ENCODE results near the gene BPIFB4.

The BPIFB4 gene

DNA sequence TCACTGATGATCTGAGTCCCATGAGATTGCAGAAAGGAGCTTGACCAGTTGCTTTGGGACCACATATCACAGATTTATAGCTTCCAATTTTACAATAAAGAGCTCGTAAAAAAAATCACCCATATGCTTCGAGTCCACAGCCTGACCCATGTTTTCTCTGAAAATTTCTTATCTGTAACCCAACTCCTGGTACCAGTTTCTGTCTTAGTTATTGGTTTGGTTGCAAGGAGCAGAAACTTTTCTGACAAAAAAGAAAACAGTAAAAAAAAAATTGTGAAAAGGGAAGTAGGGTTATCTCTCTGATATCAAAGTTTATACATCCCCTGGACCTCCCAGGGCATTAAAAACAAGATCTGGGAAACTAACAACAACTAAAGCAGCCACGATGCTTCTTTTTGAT, 57.8 kb downstream of the BPIFB4 start:
- no peaks in the 10 kb centered on the region for H3K36me3 ChIP-seq (ENCODE audit: control insufficient read depth, insufficient read depth, low read length)
- no peaks in the 10 kb centered on the region for H3K27me3 ChIP-seq (ENCODE audit: control insufficient read depth, insufficient read depth, low read length)
- no peak overlapping the region for H3K9ac ChIP-seq (ENCODE audit: low read length)
- H3K4me1 ChIP-seq (ENCODE audit: control insufficient read depth, insufficient read depth, low read length) = peaks cover 10% of the 10 kb centered on the region
- no peak overlapping the region for H3K4me3 ChIP-seq (ENCODE audit: low read depth, low read length)
- no peak overlapping the region for H3K27ac ChIP-seq (ENCODE audit: low read depth, low read length)
- peaks cover 13% of the 10 kb centered on the region for H3K9me3 ChIP-seq (ENCODE audit: control insufficient read depth, insufficient read depth, low read depth, low read length)

DNA sequence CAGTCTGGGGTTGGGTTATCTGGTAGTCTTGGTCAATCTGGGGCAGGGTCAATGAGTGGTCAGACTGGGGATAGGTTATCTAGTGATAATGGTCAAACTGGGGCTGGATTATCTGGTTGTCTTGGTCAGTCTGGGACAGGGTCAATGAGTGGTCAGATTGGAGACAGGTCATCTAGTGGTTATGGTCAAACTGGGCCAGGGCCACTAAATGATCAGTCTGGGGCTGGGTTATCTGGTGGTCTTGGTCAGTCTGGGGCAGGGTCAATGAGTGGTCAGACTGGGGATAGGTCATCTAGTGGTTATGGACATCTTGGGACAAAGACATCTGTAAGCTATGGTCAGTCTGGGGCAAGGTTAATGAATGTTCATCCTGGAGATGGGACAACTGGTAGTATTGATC, 60.0 kb downstream of the BPIFB4 start:
- Histone ChIP-seq H3K36me3 (ENCODE audit: control insufficient read depth, insufficient read depth, low read length) (no peaks in the 10 kb centered on the region), H3K4me3 (ENCODE audit: low read depth, low read length) (no peak overlapping the region), H3K4me1 (ENCODE audit: control insufficient read depth, insufficient read depth, low read length) (no peaks in the 10 kb centered on the region), H3K9ac (ENCODE audit: low read length) (no peak overlapping the region), H3K27me3 (ENCODE audit: control insufficient read depth, insufficient read depth, low read length) (no peaks in the 10 kb centered on the region), H3K9me3 (ENCODE audit: control insufficient read depth, insufficient read depth, low read depth, low read length) (peaks cover 13% of the 10 kb centered on the region), H3K27ac (ENCODE audit: low read depth, low read length) (no peak overlapping the region)

DNA sequence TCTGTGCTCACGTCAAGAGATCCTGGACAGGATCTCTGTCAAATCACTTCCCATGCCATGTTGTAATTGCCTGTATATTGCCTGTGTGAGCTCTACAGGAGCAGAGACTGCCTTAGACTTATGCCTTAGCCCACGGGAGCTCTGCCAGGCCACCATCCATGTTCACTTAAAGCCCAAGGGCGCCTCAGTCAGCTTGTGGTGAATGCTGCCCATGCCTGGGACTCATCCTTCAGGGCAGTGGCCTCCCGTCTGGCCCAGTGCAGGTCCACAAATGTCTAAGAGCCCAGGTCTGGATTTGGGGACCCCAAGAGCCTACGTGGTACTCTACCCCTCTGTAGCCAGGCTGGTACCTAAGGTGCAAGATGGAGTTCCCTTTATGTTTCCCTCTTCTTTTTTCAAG, 66.1 kb downstream of the BPIFB4 start:
- Histone ChIP-seq H3K4me1 (ENCODE audit: control insufficient read depth, insufficient read depth, low read length) (no peaks in the 10 kb centered on the region), H3K9me3 (ENCODE audit: control insufficient read depth, insufficient read depth, low read depth, low read length) (no peaks in the 10 kb centered on the region), H3K27me3 (ENCODE audit: control insufficient read depth, insufficient read depth, low read length) (peaks cover 11% of the 10 kb centered on the region; the same call in 1 of the 2 replicates), H3K27ac (ENCODE audit: low read depth, low read length) (no peak overlapping the region), H3K4me3 (ENCODE audit: low read depth, low read length) (no peak overlapping the region), H3K9ac (ENCODE audit: low read length) (no peak overlapping the region), H3K36me3 (ENCODE audit: control insufficient read depth, insufficient read depth, low read length) (no peaks in the 10 kb centered on the region)

DNA sequence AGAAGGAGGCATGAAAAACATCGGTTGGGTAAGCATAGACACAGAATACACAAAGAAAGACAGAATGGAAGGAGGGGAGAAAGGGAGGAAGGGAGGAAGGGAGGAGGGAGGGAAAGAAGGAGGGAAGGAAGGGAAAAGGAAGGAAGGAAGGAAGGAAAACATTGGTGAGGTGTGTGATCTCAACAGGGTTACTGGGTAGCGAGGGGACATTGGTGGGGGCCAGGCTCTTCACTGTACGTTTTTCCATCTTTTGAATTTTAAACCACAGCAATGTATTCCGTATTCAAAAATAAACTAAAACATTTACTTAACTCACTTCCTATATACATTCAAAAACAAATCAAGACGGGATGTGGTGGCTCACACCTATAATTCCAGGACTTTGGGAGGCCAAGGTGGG, 67.9 kb downstream of the BPIFB4 start:
- H3K36me3 ChIP-seq (ENCODE audit: control insufficient read depth, insufficient read depth, low read length) = no peaks in the 10 kb centered on the region
- no peaks in the 10 kb centered on the region for H3K9me3 ChIP-seq (ENCODE audit: control insufficient read depth, insufficient read depth, low read depth, low read length)
- H3K9ac ChIP-seq (ENCODE audit: low read length) = no peak overlapping the region
- H3K27ac ChIP-seq (ENCODE audit: low read depth, low read length) = no peak overlapping the region
- H3K4me1 ChIP-seq (ENCODE audit: control insufficient read depth, insufficient read depth, low read length) = no peaks in the 10 kb centered on the region
- H3K4me3 ChIP-seq (ENCODE audit: low read depth, low read length) = no peak overlapping the region
- peaks cover 23% of the 10 kb centered on the region; the same call in 1 of the 2 replicates for H3K27me3 ChIP-seq (ENCODE audit: control insufficient read depth, insufficient read depth, low read length)

DNA sequence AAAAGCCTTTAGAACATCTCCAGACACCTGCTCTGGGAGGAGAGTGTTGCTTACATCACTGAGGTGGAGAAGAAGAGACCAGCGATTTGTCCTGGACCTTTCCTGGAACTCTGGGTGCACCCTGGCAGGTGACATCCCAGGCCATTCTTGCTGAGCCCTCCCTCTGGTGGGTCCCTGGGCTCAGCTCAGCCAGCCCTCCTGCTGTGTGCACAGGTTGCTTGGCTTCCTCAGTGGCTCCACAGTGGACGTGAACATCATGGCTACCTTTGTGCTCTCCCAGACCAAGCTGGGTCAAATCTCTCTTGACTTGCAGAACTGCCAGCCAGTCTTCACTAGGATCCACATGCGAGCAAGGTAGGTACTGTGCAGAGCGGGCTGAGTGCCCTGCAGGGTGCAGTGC, 68.6 kb downstream of the BPIFB4 start:
- Histone ChIP-seq H3K9ac (ENCODE audit: low read length) (no peak overlapping the region), H3K27ac (ENCODE audit: low read depth, low read length) (no peak overlapping the region), H3K36me3 (ENCODE audit: control insufficient read depth, insufficient read depth, low read length) (no peaks in the 10 kb centered on the region)

DNA sequence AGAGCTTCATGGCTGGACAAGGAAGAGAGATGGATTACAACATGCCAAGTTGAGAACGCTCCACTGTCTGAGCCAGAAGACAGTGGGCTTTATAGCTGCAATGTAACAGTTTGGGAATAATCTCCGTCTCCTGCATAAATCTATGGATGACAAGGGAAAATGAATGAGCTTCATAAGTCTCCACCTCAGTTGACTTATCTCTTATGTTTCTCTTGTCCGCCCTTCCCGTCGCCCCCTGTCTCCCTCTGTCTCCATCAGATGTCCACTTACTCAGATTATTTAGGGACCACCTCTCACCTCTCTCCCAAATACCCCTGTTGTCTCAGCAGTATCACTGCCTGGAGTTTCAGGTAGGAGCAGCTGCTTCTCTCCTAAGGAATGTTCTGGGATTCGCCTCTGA, 74.8 kb downstream of the BPIFB4 start:
- Histone ChIP-seq H3K36me3 (ENCODE audit: control insufficient read depth, insufficient read depth, low read length) (no peaks in the 10 kb centered on the region), H3K4me3 (ENCODE audit: low read depth, low read length) (no peak overlapping the region), H3K27ac (ENCODE audit: low read depth, low read length) (no peak overlapping the region), H3K4me1 (ENCODE audit: control insufficient read depth, insufficient read depth, low read length) (no peaks in the 10 kb centered on the region), H3K9me3 (ENCODE audit: control insufficient read depth, insufficient read depth, low read depth, low read length) (no peaks in the 10 kb centered on the region), H3K27me3 (ENCODE audit: control insufficient read depth, insufficient read depth, low read length) (peaks cover 34% of the 10 kb centered on the region; the same call in 1 of the 2 replicates), H3K9ac (ENCODE audit: low read length) (no peak overlapping the region)

More for the DNA sequence above, 68.6 kb downstream of the BPIFB4 start:
- Histone ChIP-seq H3K4me3 (ENCODE audit: low read depth, low read length) (no peak overlapping the region), H3K27me3 (ENCODE audit: control insufficient read depth, insufficient read depth, low read length) (peaks cover 29% of the 10 kb centered on the region; the same call in 1 of the 2 replicates), H3K9me3 (ENCODE audit: control insufficient read depth, insufficient read depth, low read depth, low read length) (no peaks in the 10 kb centered on the region), H3K4me1 (ENCODE audit: control insufficient read depth, insufficient read depth, low read length) (no peaks in the 10 kb centered on the region)

DNA sequence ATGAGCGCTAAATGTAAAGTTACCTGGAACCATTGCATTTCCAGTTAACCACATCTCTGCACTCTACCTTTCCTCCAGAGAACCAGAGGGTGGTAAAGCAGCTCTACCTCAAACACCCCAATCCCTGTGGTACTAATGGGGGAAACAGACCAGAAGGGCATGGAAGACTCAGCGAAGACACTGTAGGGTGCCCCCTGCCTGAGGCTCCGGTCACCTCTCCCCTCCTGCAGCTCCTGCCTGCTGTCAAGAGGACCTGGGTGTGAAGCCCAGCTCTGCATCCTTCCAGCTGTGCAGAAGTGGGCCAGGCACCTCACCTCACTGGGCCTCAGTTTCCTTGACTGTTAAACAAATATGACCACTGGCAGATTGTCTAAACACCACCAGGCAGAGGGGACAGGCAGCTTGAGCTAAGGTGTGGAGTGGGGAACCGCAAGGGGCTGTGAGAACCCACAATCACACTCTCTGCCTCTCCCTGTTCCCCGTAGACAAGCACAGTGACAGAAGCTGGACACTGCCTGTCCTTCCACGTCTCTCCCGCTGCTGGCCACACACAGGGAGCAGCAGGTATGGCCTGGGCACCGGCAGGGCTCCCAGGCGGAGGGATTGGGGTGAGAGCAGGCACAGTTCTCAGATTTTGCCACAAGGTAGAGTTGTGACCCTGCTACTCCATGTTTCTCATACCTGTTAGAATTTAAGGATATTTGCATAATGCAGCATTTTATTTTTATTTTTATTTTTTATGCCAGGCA, 79.4 kb downstream of the BPIFB4 start:
- H3K4me3 ChIP-seq (ENCODE audit: low read depth, low read length) = no peak overlapping the region
- peaks cover 9% of the 10 kb centered on the region; the same call in 1 of the 2 replicates for H3K27me3 ChIP-seq (ENCODE audit: control insufficient read depth, insufficient read depth, low read length)
- no peaks in the 10 kb centered on the region for H3K9me3 ChIP-seq (ENCODE audit: control insufficient read depth, insufficient read depth, low read depth, low read length)
- no peak overlapping the region for H3K27ac ChIP-seq (ENCODE audit: low read depth, low read length)
- no peaks in the 10 kb centered on the region for H3K4me1 ChIP-seq (ENCODE audit: control insufficient read depth, insufficient read depth, low read length)
- no peaks in the 10 kb centered on the region for H3K36me3 ChIP-seq (ENCODE audit: control insufficient read depth, insufficient read depth, low read length)
- no peak overlapping the region for H3K9ac ChIP-seq (ENCODE audit: low read length)

DNA sequence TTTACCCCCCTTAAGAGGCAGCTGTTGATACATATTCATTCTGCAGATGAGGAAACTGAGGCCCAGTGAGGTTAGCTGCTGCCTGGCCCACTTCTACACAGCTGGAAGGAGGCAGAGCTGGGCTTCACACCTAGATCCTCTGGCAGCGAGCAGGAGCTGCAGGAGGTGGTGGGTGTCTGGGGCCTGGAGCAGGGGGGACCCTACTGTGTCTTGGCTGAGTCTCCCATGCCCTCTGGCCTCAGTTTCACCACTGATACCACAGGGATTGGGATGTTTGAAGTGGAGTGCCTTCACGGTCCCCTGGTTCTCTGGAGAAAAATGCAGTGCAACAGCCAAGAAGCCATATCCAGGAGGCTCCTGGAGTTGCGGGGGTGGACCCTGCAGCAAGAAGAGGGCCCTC, 80.3 kb downstream of the BPIFB4 start:
- Histone ChIP-seq H3K4me3 (ENCODE audit: low read depth, low read length) (no peak overlapping the region), H3K9me3 (ENCODE audit: control insufficient read depth, insufficient read depth, low read depth, low read length) (no peaks in the 10 kb centered on the region), H3K9ac (ENCODE audit: low read length) (no peak overlapping the region), H3K4me1 (ENCODE audit: control insufficient read depth, insufficient read depth, low read length) (no peaks in the 10 kb centered on the region), H3K27me3 (ENCODE audit: control insufficient read depth, insufficient read depth, low read length) (0 out of 2 replicates have a peak, but pooled peaks cover under 1% of the 10 kb centered on the region), H3K36me3 (ENCODE audit: control insufficient read depth, insufficient read depth, low read length) (no peaks in the 10 kb centered on the region), H3K27ac (ENCODE audit: low read depth, low read length) (no peak overlapping the region)

DNA sequence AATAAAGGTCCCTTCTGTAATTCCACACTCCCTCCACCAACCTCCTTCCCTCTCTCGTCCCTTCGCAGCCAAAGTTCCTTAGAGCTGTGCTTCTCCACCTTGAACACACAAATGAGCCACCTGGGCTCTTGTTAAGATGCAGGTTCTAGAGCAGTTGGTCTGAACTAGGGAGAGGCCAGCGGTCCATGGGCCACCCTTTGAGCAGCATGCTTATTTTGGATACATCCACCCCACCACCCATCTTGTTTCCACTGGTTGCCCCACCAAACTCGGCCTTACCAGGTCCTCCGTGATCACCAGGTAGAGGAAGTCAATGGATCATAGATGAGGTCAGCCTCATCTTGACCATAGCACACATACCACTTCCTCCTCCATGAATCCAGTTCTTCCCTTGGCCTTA, 81.2 kb downstream of the BPIFB4 start:
- no peak overlapping the region for H3K9ac ChIP-seq (ENCODE audit: low read length)
- no peak overlapping the region for H3K4me3 ChIP-seq (ENCODE audit: low read depth, low read length)
- no peaks in the 10 kb centered on the region for H3K9me3 ChIP-seq (ENCODE audit: control insufficient read depth, insufficient read depth, low read depth, low read length)
- H3K36me3 ChIP-seq (ENCODE audit: control insufficient read depth, insufficient read depth, low read length) = no peaks in the 10 kb centered on the region
- no peak overlapping the region for H3K27ac ChIP-seq (ENCODE audit: low read depth, low read length)
- H3K4me1 ChIP-seq (ENCODE audit: control insufficient read depth, insufficient read depth, low read length) = no peaks in the 10 kb centered on the region
- H3K27me3 ChIP-seq (ENCODE audit: control insufficient read depth, insufficient read depth, low read length) = no peaks in the 10 kb centered on the region
